H7 (cell line): ENCODE measurements around the gene ADRB1. TPM values are rescaled to one million over a fixed set of nuclear protein-coding genes. Genes with fewer than 3 reads are reported as not detected.

Experiments
- DNase-seq: peaks from one replicate; pipeline ENCODE4 v3.0.0; 2012
- H3K27me3 ChIP-seq: 2 replicates; pipeline ENCODE4 v1.6.0; 2011; ENCODE audit warnings: mild to moderate bottlenecking, low read length; ENCODE audit not compliant: control insufficient read depth, insufficient read depth
- H3K36me3 ChIP-seq: replicated peaks from 2 replicates; pipeline ENCODE4 v1.5.1; 2011; ENCODE audit warnings: low read length; ENCODE audit not compliant: control insufficient read depth, insufficient read depth
- H3K4me3 ChIP-seq: 2 replicates; pipeline ENCODE4 v1.5.1; 2011; ENCODE audit warnings: low read depth, mild to moderate bottlenecking, control low read depth, low read length, moderate library complexity; ENCODE audit not compliant: insufficient read depth
- total RNA-seq: library from RNA; depleted of rRNA; stranded (reverse); fragments of >200 nt; shearing (Covaris generic); gene quantifications from 2 replicates; pipeline ENCODE4 v1.2.3, GENCODE V29; 2014

Gene ADRB1
- total RNA-seq, 1 experiment from 2014 or later: 0.24 TPM

DNA sequence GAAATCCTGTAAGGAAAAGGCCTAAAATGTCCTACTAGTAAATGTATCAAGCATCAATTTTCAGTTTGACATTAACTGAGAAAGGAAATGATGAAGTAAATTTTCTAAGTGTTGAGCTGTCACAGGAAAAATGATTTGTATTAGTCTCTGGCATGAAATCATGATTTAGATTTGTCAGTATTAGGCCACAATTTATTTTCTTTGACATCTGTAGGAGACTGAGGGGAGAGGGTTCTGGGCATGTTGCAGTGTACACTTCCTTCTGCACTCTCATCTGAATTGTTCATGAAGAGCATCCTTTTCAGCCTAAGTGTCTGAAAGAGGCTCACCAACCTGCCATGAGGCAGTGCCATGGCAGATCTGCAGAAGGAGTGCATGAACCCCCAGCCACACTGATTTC is 15.9 kb downstream of the ADRB1 start:
- Histone ChIP-seq H3K27me3 (no peaks in the 10 kb centered on the region; the same call in 1 of the 2 replicates), H3K36me3 (no peaks in the 10 kb centered on the region), H3K4me3 (no peak overlapping the region)
- DNase-seq: no peak

DNA sequence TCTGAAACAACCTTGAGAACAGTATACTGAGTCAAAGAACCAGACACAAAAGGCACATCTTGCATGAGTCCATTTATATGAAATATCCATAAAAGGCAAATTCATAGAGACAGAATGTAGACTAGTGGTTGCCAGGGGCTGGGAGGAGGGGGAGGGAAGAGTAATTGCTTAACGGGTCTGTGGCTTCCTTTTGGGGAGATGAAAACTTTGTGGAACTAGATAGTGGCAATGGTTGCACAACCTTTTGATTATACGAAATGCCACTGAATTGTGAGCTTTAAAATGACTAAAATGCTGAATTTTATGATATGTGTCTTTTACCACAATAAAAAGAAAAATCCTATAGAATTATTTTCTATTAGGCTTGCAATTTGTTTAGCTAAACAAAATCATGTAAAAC is 16.8 kb downstream of the ADRB1 start:
- no peaks in the 10 kb centered on the region; the same call in 1 of the 2 replicates for H3K27me3 ChIP-seq

DNA sequence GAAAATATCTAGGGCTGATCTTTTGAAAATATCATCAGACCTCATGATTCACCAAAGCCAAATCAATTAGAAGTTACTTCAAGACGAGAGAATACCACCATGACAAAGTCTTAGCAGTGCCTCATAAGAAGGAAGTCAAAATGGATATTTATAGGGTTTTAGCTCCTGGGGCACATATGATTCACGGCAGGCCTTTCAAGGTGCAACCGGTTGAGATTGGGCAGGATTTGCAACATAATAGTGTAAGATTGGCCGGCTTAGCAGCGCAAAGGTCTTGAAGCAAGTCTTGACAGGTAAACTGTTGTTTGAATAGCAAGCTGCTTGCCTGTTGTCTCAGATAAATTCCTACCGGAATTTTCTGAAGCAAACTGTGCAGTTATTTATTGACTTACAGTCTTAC is 17.5 kb downstream of the ADRB1 start:
- Histone ChIP-seq H3K4me3 (no peak overlapping the region), H3K36me3 (no peaks in the 10 kb centered on the region), H3K27me3 (no peaks in the 10 kb centered on the region; the same call in 1 of the 2 replicates)
- DNase-seq: no peak

More for the DNA sequence above, 16.8 kb downstream of the ADRB1 start:
- DNase-seq: no peak
- Histone ChIP-seq H3K36me3 (no peaks in the 10 kb centered on the region), H3K4me3 (no peak overlapping the region)

DNA sequence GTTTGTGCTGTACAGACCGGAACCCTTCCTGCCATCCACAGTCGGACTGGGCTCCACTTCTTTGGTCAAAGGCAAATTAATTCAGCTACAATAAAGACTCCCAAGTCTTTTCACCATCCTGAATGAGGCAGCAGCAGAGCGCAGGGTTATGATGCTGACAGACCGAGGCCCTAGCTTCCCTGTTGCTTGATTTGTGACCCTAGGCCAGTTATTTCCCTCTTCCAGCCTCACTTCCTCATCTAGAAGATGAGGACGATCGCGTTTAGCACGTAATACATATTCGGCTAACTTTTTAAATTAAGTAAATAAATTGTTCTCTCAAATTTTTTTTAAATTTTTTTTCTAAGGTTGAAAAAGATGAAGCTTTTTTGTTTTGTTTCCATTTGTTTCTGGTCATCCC is 18.1 kb downstream of the ADRB1 start:
- H3K4me3 ChIP-seq: no peak overlapping the region
- no peaks in the 10 kb centered on the region; the same call in 1 of the 2 replicates for H3K27me3 ChIP-seq
- H3K36me3 ChIP-seq: no peaks in the 10 kb centered on the region
- DNase-seq: no peak

DNA sequence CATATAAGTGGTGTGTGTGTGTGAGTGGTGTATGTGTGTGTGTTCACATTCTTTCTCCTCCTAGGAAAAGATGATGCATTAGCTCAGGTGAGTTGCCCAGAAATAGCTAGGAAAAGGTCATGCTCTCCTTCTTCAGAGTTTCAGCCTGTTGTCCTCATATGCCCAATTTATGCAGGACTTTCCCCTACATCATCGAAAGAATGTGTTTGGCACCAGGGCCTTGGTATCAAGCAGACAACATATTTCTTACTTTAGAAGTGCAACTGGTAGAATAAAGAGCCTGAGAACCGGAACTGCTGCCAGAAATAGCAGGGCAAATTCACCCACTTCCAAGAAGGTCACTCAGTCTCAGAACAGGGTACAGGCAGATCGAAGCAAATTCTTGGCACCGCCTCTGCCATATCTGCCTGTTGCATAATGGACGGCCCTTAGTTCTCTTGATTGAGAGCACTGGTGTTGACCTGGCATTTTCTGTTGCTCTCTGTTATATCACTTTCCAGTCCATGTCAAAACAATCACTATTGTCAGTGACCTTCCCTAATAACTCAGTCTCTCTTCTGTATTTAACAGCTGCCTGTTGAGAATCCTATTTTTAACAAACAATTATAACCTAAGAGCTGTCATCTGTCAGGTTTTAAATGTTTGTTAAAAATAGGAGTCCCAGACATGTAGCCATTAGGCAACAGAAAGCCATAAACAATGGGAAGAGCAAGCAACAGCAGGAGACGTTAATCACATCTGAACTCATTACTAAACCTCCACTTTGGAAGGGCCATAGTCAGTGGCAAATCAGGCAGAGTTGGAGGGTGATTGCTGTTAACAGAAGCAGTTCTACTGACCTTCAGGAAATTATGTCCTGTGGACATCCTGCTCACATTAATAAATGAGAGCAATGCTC is 20.7 kb downstream of the ADRB1 start:
- no peak for DNase-seq
- no peaks in the 10 kb centered on the region; the same call in 1 of the 2 replicates for H3K27me3 ChIP-seq
- H3K4me3 ChIP-seq: no peak overlapping the region
- no peaks in the 10 kb centered on the region for H3K36me3 ChIP-seq

DNA sequence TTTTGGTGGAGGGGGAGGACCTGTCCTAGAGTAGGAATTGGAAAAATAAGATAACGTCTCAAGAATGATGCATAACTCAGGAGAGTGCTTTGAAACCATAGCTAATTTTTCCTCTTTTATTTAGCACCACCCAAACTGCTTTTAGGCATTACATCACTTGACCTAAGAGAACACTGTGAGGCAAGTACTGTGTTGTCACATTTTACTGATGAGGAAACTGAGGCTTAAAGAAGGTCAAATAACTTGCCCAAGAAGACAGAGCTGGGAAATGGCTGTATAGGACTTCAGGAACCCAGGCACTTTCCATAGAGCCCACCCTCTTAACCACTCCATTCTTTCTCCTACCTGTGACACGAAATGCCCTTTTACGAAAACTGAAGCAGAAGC is 21.4 kb downstream of the ADRB1 start:
- DNase-seq: no peak
- no peaks in the 10 kb centered on the region for H3K36me3 ChIP-seq
- no peaks in the 10 kb centered on the region; the same call in 1 of the 2 replicates for H3K27me3 ChIP-seq

DNA sequence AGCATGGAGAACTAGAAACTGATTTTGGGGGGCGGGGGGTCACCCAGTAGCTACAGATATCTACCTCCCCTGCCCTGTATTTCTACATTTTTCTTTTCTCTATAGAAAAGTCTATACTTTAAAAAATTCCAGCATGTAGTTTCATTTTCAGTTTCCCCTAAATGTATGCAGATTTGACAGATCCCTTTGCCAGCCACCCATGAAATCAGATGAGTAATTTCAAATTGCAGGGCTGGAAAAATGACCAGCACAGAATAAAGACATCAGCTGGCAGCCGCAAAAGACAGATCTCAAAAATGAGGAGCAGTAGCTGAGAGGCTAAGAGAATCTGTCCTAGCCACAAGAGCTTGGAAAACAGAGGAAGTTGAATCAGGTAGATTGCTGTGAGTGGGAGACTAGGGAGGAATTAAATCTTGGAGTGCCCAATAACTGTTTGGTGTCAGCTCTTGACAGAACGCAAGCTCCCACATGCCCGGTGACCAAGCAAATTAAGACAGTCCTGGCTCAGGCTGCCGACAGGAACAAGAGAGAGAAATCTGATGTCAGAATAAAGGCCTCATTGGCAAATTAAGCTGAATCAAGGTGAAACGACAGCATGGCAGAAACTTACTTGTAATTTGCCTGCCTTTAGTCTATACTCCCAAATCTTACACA is 24.5 kb downstream of the ADRB1 start:
- Histone ChIP-seq H3K36me3 (no peaks in the 10 kb centered on the region), H3K27me3 (no peaks in the 10 kb centered on the region; the same call in 1 of the 2 replicates), H3K4me3 (no peak overlapping the region)
- no peak for DNase-seq

More for the DNA sequence above, 21.4 kb downstream of the ADRB1 start:
- H3K4me3 ChIP-seq: no peak overlapping the region

DNA sequence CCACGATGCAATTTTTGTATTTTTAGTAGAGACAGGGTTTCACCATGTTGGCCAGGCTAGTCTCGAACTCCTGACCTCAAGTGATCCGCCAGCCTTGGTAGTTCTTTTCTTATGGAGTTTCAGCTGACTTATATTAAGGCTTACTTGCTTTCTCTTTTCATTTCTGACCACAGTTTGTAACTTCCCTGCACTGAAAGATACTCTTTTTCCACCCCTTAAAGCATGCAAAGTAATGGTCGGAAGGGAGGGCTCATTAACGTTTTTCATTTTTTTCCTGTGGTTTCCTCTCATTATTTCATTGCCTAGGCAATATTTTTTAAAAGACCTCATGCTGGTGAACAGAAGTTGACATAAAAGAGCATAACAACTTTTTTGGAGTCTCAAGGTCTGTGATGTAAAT is 27.0 kb downstream of the ADRB1 start:
- H3K36me3 ChIP-seq: no peaks in the 10 kb centered on the region
- DNase-seq: no peak
- H3K27me3 ChIP-seq: no peaks in the 10 kb centered on the region
- H3K4me3 ChIP-seq: no peak overlapping the region

DNA sequence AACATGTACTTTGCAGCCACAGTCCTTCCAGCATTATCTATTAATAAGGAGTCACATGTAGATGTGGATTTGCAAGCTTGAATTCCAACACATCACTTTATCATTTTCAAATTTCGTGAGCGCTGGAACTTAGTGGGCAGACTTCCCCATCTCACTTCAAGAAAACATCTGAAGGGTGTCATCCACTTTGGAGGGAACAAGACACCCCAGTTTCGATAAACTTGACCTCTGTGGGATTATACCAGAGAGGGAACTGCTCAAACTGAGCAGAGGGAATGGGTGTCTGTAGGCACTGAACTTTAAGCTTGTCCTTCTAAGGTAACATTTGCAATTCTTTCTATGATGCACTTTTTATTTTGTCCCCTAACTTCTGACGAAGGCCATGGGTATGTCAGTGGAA is 27.5 kb downstream of the ADRB1 start:
- DNase-seq: no peak
- Histone ChIP-seq H3K4me3 (no peak overlapping the region), H3K36me3 (no peaks in the 10 kb centered on the region), H3K27me3 (no peaks in the 10 kb centered on the region)

DNA sequence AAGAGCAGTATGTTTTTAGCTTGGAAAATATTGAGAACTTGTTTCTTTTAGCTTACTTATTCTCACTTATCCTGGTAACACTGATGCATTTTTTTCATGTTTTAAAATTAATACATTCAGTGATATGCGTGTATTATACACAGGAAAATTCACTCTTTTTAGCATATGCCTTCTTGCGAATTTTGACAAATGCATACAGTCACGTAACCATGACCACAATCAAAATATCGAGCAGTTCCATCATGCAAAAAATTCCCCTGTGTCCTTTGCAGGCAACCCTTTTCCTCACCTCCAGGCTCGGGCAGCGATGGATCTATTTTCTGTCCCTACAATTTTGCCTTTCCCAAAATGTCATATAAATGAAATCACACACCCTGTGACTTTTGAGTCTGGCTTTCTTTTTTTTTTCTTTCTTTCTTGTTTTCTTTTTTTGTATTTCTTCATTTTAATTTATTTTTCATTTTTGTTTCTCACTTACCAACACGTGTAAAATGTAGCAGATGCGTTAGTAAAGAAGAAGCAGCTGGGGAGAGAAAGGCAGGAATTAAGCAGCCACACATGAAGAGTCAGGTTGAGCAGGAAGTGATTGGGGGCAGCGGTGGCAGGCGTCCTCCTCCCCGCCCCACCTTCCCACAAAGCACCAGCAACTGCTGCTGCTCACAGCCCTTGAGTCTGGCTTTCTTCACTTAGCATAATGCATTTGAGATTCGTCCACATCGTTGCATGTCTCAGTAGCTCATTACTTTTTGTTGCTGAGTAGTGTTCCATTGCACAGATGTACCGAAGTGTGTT is 29.9 kb downstream of the ADRB1 start:
- no peaks in the 10 kb centered on the region for H3K27me3 ChIP-seq
- no peak overlapping the region for H3K4me3 ChIP-seq
- DNase-seq: no peak
- no peaks in the 10 kb centered on the region for H3K36me3 ChIP-seq

DNA sequence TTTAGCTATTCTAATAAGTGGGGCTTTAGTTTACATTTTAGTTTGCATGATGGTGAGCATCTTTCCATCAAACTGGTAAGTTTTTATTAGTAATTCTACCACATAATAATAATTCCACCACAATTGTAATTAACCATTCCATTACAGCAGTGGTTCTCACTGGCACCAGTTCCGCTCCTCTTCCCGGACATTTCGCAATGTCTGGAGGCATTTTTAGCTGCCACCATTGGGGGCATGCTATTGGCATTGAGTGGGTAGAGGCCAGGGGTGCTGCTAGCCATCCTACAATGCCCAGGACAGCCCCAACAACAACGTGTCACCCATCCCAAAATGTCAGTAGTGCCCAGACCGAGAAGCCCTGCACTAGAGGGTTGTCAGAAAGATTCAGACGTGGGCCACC is 31.4 kb downstream of the ADRB1 start:
- no peak for DNase-seq

DNA sequence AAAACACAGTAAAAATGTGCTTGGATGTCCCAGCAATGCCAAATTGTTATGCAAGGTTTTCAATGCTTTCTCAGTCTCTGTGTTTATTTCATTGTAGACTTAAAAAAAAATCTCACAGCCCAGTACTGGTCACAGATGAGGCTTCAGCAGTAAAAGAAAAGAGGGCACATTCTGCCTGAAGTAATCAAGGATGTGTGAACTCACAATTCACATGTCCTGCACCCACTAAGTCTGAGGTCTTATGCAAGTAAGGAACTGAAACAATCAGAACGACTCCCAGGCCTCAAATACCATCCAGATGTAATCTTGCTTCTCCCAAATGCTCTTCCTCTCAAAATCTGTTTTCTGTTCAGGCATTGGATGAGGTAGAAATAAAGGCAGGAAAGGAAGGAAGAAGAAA is 33.7 kb downstream of the ADRB1 start:
- Histone ChIP-seq H3K27me3 (no peaks in the 10 kb centered on the region), H3K36me3 (no peaks in the 10 kb centered on the region), H3K4me3 (no peak overlapping the region)
- no peak for DNase-seq

More for the DNA sequence above, 31.4 kb downstream of the ADRB1 start:
- H3K27me3 ChIP-seq: no peaks in the 10 kb centered on the region
- H3K36me3 ChIP-seq: no peaks in the 10 kb centered on the region
- no peak overlapping the region for H3K4me3 ChIP-seq

DNA sequence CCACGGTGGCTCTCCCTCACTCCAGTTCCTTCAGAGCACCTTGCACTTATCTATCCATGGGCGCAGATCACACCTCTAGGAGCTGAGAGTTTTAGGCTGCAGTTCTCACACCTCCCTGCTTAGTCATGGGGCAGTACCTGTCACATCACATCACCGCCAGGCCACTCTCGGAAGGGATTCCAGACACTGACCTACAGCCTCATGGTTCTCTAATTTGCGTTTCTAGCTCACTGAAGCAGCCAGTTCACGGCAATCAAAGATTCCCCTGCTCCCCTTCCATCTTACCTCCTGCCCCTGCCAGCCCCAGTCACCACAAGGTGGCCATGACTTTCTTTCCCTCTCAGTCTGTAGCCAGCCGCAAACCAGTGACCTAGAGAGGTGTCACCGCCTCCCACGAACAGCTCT is 34.2 kb downstream of the ADRB1 start:
- no peaks in the 10 kb centered on the region for H3K36me3 ChIP-seq
- peak; percentile 28 for DNase-seq

DNA sequence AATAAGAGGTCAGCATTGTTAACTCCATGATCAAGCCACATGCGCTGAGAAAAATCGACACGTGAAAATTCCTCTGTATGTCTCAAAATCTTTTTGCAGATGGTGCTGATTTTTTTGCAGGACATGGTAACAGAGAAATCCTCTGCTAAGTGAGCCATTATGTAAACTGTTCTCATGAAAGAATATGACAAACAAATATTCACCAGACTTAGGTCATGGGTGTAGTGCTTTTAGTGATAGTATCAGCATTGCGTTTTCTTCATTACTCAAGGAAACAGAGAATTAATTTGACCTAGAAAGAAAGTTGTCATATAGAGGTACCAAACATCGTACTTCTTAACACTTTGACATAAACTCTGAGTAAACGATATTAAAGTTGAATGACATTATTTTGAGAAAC is 34.7 kb downstream of the ADRB1 start:
- Histone ChIP-seq H3K4me3 (no peak overlapping the region), H3K27me3 (no peaks in the 10 kb centered on the region), H3K36me3 (no peaks in the 10 kb centered on the region)
- DNase-seq: no peak

More for the DNA sequence above, 34.2 kb downstream of the ADRB1 start:
- Histone ChIP-seq H3K27me3 (no peaks in the 10 kb centered on the region), H3K4me3 (no peak overlapping the region)
